HEK293 (cell line): ENCODE results near the gene ZDHHC1.

Experiments used
- CTCF ChIA-PET: fragments of 350-600 bp; formaldehyde crosslinking; extraction: SDS; loops from one replicate; lab custom pipeline; 2021; ENCODE audit warnings: antibody characterized with exemption; lab: Yijun Ruan, JAX
- POLR2A ChIA-PET: fragments of 300-600 bp; formaldehyde crosslinking; extraction: SDS; loops from one replicate; lab custom pipeline; 2020; ENCODE audit warnings: antibody characterized with exemption, inconsistent platforms; lab: Yijun Ruan, JAX
- H3K27ac ChIP-seq: fragments of 200-500 bp; sonication (Bioruptor generic); 2 replicates; pipeline ENCODE4 v1.5.1; 2014; ENCODE audit warnings: low read depth, low read length, control low read depth, inconsistent platforms; ENCODE audit errors: extremely low read depth
- H3K36me3 ChIP-seq, 2 experiments: fragments of 200-500 bp in 1 of 2; sonication (Bioruptor generic) in 1 of 2; 1 replicate in 1 of 2; 2 replicates in 1 of 2; pipeline ENCODE4 v1.5.1; 2014 to 2017; ENCODE audit warnings: inconsistent platforms in 2 of 2, low read length in 2 of 2; ENCODE audit not compliant: control insufficient read depth in 2 of 2, insufficient read depth in 1 of 2
- H3K4me1 ChIP-seq: fragments of 200-500 bp; sonication (Bioruptor generic); 2 replicates; pipeline ENCODE4 v1.5.1; 2014; ENCODE audit warnings: mild to moderate bottlenecking, low read length, inconsistent platforms; ENCODE audit not compliant: control insufficient read depth, insufficient read depth
- H3K4me3 ChIP-seq: 2 replicates; pipeline ENCODE4 v1.5.1; 2011; ENCODE audit warnings: low read depth, mild to moderate bottlenecking, control low read depth, low read length, moderate library complexity
- H3K9me3 ChIP-seq: fragments of 200-500 bp; sonication (Bioruptor generic); 2 replicates; pipeline ENCODE4 v1.5.1; 2014; ENCODE audit warnings: low read depth, low read length, inconsistent platforms; ENCODE audit not compliant: control insufficient read depth, insufficient read depth
- KLF1 ChIP-seq: fragments of 450-650 bp; formaldehyde crosslinking; IDR thresholded peaks from 2 replicates; pipeline ENCODE4 v1.5.1; 2016; ENCODE audit warnings: missing biosample characterization, missing genetic modification characterization
- KLF8 ChIP-seq: fragments of 450-650 bp; formaldehyde crosslinking; IDR thresholded peaks from 2 replicates; pipeline ENCODE4 v1.5.1; 2016; ENCODE audit warnings: missing biosample characterization, missing genetic modification characterization
- MEIS1 ChIP-seq: sonication (generic); formaldehyde crosslinking; IDR thresholded peaks from 2 replicates; pipeline ENCODE4 v1.8.1; 2022; ENCODE audit warnings: missing genetic modification reagents, mild to moderate bottlenecking, borderline replicate concordance
- MYNN ChIP-seq: fragments of 450-650 bp; formaldehyde crosslinking; IDR thresholded peaks from 2 replicates; pipeline ENCODE4 v1.5.1; 2016; ENCODE audit warnings: missing biosample characterization, missing genetic modification characterization, borderline replicate concordance
- SCRT1 ChIP-seq: fragments of 450-650 bp; formaldehyde crosslinking; IDR thresholded peaks from 2 replicates; pipeline ENCODE4 v1.5.1; 2016; ENCODE audit warnings: missing biosample characterization, missing genetic modification characterization, borderline replicate concordance
- SP3 ChIP-seq: fragments of 450-650 bp; formaldehyde crosslinking; IDR thresholded peaks from 2 replicates; pipeline ENCODE4 v1.5.1; 2016; ENCODE audit warnings: missing biosample characterization, missing genetic modification characterization
- YY1 ChIP-seq: fragments of 450-650 bp; formaldehyde crosslinking; IDR thresholded peaks from 2 replicates; pipeline ENCODE4 v1.5.1; 2018; ENCODE audit warnings: missing biosample characterization, missing genetic modification characterization
- ZBTB20 ChIP-seq: fragments of 450-650 bp; formaldehyde crosslinking; IDR thresholded peaks from 2 replicates; pipeline ENCODE4 v1.5.1; 2016; ENCODE audit warnings: missing biosample characterization, missing genetic modification characterization
- ZFHX2 ChIP-seq: fragments of 450-650 bp; formaldehyde crosslinking; conservative IDR thresholded peaks from 2 replicates; pipeline ENCODE4 v1.5.1; 2016; ENCODE audit warnings: missing biosample characterization, missing genetic modification characterization
- ZNF24 ChIP-seq: fragments of 450-650 bp; formaldehyde crosslinking; IDR thresholded peaks from 2 replicates; pipeline ENCODE4 v1.5.1; 2016; ENCODE audit warnings: missing biosample characterization, missing genetic modification characterization
- ZNF335 ChIP-seq: fragments of 450-650 bp; formaldehyde crosslinking; conservative IDR thresholded peaks from 2 replicates; pipeline ENCODE4 v1.5.1; 2016; ENCODE audit warnings: missing biosample characterization, missing genetic modification characterization
- ZNF350 ChIP-seq: fragments of 450-650 bp; formaldehyde crosslinking; IDR thresholded peaks from 2 replicates; pipeline ENCODE4 v1.5.0; 2017; ENCODE audit warnings: missing biosample characterization, mild to moderate bottlenecking, missing genetic modification characterization
- ZNF521 ChIP-seq: fragments of 450-650 bp; formaldehyde crosslinking; IDR thresholded peaks from 2 replicates; pipeline ENCODE4 v1.5.1; 2017; ENCODE audit warnings: missing biosample characterization, mild to moderate bottlenecking, missing genetic modification characterization
- ZNF660 ChIP-seq: fragments of 450-650 bp; IDR thresholded peaks from 2 replicates; pipeline ENCODE4 v1.5.1; 2018; ENCODE audit warnings: missing biosample characterization, mild to moderate bottlenecking, missing genetic modification characterization
- ZNF707 ChIP-seq: fragments of 450-650 bp; formaldehyde crosslinking; IDR thresholded peaks from 2 replicates; pipeline ENCODE4 v1.5.1; 2016; ENCODE audit warnings: missing biosample characterization, missing genetic modification characterization
- ZNF777 ChIP-seq: fragments of 450-650 bp; formaldehyde crosslinking; IDR thresholded peaks from 2 replicates; pipeline ENCODE4 v1.5.1; 2017; ENCODE audit warnings: missing biosample characterization, missing genetic modification characterization, borderline replicate concordance
- TF ChIP-seq, protein P1 (sequence below): fragments of 450-650 bp; formaldehyde crosslinking; IDR thresholded peaks from 2 replicates; pipeline ENCODE4 v1.5.1; 2016; ENCODE audit warnings: missing biosample characterization, missing genetic modification characterization
- TF ChIP-seq, protein P2 (sequence below): fragments of 450-650 bp; formaldehyde crosslinking; IDR thresholded peaks from 2 replicates; pipeline ENCODE4 v1.5.1; 2016; ENCODE audit warnings: missing biosample characterization, missing genetic modification characterization
- TF ChIP-seq, protein P3 (sequence below): fragments of 450-650 bp; formaldehyde crosslinking; IDR thresholded peaks from 2 replicates; pipeline ENCODE4 v1.5.1; 2017; ENCODE audit warnings: missing biosample characterization, missing genetic modification characterization
- TF ChIP-seq, protein P4 (sequence below): fragments of 450-650 bp; formaldehyde crosslinking; IDR thresholded peaks from 2 replicates; pipeline ENCODE4 v1.5.1; 2016; ENCODE audit warnings: missing biosample characterization, missing genetic modification characterization
- TF ChIP-seq, protein P5 (sequence below): fragments of 450-650 bp; formaldehyde crosslinking; IDR thresholded peaks from 2 replicates; pipeline ENCODE4 v1.5.1; 2016; ENCODE audit warnings: missing biosample characterization, missing genetic modification characterization
- TF ChIP-seq, protein P6 (sequence below): fragments of 450-650 bp; formaldehyde crosslinking; IDR thresholded peaks from 2 replicates; pipeline ENCODE4 v1.5.1; 2016; ENCODE audit warnings: missing biosample characterization, missing genetic modification characterization

Gene ZDHHC1

DNA sequence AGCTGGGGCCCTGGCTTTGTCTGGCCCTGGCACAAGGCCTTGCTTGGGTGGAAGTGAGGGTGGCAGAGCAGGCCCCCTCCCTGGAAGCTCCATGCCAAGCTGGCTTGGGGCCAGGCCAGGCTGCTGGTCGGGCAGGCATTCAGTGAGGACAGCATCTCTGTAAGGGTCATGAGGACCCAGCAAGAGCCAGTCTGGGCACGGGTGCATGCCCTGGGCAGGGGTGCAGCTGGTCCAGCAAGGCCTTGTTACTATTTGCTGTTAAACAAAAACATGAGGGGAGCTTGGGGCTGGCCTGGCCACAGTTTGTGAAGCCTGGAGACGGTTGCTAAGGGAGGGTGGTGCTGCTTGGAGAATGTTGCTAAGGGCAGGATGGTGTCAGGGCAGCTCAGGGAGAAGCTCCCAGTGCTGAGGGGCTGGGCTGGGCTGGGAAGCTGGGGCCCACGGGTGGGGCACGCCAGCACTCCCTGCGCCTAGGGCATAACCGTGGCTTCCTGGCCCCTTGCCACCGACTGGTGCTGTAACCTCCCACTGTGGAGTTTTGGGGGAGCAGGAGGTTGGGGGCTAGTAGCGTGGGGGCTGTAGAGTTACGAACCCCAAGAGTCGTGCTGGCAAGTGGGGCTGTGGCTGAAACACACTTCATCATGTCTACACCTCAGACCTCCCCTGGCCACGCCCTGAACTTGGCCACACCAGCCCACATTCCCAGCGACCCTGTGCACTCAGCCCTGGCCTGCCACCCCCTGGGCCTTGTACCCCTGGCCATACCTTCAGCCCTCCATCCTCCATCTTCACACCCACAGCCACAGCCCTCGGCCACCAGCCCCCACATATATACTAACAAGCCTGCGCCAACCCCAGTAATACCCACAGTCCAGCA lies 24.6 kb downstream of the ZDHHC1 start:
- peaks cover 12% of the 10 kb centered on the region for H3K4me1 ChIP-seq
- no peak overlapping the region for H3K4me3 ChIP-seq
- no peaks in the 10 kb centered on the region for H3K36me3 ChIP-seq
- ChIA-PET CTCF (interaction anchor here (1.0 to 2.0 kb wide), 3 partner anchors 19 to 36 kb away, joined by 5 to 6 read pairs (median 5); no protein-coding TSS in a partner anchor), POLR2A (no interaction called here)
- H3K9me3 ChIP-seq: no peaks in the 10 kb centered on the region
- no peak overlapping the region for H3K27ac ChIP-seq
- TF ChIP-seq SP3 (tag by site-specific recombination) (no peak), ZNF335 (tag by site-specific recombination) (peak; percentile 23; the same call in 1 of the 2 replicates), MYNN (tag by site-specific recombination) (peak; percentile 57; the same call in 1 of the 2 replicates), ZNF660 (tag by site-specific recombination) (no peak), SCRT1 (tag by site-specific recombination) (no peak), ZFHX2 (0 out of 2 replicates have a peak, but pooled peaks have one; percentile 30), KLF8 (tag by site-specific recombination) (0 out of 2 replicates have a peak, but pooled peaks have one; percentile 17), KLF1 (tag by site-specific recombination) (peak; percentile 94)
- TF ChIP-seq, protein P1, sequence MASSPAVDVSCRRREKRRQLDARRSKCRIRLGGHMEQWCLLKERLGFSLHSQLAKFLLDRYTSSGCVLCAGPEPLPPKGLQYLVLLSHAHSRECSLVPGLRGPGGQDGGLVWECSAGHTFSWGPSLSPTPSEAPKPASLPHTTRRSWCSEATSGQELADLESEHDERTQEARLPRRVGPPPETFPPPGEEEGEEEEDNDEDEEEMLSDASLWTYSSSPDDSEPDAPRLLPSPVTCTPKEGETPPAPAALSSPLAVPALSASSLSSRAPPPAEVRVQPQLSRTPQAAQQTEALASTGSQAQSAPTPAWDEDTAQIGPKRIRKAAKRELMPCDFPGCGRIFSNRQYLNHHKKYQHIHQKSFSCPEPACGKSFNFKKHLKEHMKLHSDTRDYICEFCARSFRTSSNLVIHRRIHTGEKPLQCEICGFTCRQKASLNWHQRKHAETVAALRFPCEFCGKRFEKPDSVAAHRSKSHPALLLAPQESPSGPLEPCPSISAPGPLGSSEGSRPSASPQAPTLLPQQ (tag by site-specific recombination): peak; percentile 60; the same call in 1 of the 2 replicates
- TF ChIP-seq, protein P2, sequence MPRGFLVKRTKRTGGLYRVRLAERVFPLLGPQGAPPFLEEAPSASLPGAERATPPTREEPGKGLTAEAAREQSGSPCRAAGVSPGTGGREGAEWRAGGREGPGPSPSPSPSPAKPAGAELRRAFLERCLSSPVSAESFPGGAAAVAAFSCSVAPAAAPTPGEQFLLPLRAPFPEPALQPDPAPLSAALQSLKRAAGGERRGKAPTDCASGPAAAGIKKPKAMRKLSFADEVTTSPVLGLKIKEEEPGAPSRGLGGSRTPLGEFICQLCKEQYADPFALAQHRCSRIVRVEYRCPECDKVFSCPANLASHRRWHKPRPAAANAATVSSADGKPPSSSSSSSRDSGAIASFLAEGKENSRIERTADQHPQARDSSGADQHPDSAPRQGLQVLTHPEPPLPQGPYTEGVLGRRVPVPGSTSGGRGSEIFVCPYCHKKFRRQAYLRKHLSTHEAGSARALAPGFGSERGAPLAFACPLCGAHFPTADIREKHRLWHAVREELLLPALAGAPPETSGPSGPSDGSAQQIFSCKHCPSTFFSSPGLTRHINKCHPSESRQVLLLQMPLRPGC: no peak
- TF ChIP-seq, protein P3, sequence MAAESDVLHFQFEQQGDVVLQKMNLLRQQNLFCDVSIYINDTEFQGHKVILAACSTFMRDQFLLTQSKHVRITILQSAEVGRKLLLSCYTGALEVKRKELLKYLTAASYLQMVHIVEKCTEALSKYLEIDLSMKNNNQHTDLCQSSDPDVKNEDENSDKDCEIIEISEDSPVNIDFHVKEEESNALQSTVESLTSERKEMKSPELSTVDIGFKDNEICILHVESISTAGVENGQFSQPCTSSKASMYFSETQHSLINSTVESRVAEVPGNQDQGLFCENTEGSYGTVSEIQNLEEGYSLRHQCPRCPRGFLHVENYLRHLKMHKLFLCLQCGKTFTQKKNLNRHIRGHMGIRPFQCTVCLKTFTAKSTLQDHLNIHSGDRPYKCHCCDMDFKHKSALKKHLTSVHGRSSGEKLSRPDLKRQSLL (tag by site-specific recombination): no peak

DNA sequence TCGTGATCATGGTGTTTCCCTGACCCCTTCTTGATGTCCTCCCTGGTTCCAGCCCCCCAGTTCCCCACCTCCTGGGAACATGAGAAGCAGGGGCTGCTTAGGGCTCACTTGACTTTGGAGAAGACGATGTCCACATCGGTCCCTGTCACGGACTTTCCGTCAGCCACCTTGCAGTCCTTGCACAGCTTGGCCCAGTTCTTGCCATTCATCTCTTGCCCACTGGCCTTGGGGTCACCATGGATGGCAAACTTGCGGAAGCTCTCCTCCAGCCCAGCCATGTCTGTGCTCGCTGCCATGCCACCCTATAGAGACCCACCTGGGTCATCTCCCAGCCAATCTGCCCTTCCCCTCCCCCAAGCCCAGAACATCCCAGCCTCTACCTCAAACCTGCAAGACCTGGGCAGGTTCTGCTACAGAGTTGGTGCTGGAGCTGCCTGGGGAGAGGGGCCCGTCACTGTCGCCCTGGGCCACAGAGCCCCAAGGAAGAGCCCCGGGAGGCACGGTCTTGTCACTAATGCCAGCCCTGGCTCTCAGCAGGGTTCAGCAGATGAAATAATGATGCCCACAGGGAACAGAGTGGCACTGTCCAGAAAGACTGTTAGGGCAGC lies 25.4 kb downstream of the ZDHHC1 start:
- no peak overlapping the region for H3K27ac ChIP-seq
- peaks cover 7% of the 10 kb centered on the region for H3K4me1 ChIP-seq
- H3K9me3 ChIP-seq: no peaks in the 10 kb centered on the region
- ChIA-PET POLR2A (no interaction called here), CTCF (interaction anchor here (0.7 to 2.0 kb wide), 2 partner anchors 11 to 18 kb away, joined by 3 to 5 read pairs; no protein-coding TSS in a partner anchor)
- no peaks in the 10 kb centered on the region for H3K36me3 ChIP-seq
- no peak overlapping the region for H3K4me3 ChIP-seq
- TF ChIP-seq MEIS1 (no peak), YY1 (tag by site-specific recombination) (no peak), ZNF707 (tag by site-specific recombination) (no peak), ZNF777 (tag by site-specific recombination) (no peak), ZNF24 (tag by site-specific recombination) (no peak), ZNF350 (no peak), ZBTB20 (no peak), ZNF521 (tag by site-specific recombination) (no peak)
- TF ChIP-seq, protein P4, sequence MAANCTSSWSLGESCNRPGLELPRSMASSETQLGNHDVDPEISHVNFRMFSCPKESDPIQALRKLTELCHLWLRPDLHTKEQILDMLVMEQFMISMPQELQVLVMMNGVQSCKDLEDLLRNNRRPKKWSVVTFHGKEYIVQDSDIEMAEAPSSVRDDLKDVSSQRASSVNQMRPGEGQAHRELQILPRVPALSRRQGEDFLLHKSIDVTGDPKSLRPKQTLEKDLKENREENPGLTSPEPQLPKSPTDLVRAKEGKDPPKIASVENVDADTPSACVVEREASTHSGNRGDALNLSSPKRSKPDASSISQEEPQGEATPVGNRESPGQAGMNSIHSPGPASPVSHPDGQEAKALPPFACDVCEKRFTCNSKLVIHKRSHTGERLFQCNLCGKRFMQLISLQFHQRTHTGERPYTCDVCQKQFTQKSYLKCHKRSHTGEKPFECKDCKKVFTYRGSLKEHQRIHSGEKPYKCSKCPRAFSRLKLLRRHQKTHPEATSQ: no peak
- TF ChIP-seq, protein P5, sequence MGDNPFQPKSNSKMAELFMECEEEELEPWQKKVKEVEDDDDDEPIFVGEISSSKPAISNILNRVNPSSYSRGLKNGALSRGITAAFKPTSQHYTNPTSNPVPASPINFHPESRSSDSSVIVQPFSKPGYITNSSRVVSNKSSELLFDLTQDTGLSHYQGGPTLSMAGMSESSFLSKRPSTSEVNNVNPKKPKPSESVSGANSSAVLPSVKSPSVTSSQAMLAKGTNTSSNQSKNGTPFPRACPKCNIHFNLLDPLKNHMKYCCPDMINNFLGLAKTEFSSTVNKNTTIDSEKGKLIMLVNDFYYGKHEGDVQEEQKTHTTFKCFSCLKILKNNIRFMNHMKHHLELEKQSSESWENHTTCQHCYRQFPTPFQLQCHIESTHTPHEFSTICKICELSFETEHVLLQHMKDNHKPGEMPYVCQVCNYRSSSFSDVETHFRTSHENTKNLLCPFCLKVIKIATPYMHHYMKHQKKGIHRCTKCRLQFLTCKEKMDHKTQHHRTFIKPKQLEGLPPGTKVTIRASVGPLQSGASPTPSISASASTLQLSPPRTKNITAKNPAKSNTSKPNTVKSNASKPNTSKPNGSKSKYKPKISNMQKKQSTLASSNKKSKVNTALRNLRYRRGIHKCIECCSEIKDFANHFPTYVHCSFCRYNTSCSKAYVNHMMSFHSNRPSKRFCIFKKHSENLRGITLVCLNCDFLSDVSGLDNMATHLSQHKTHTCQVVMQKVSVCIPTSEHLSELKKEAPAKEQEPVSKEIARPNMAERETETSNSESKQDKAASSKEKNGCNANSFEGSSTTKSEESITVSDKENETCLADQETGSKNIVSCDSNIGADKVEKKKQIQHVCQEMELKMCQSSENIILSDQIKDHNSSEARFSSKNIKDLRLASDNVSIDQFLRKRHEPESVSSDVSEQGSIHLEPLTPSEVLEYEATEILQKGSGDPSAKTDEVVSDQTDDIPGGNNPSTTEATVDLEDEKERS: no peak
- TF ChIP-seq, protein P6, sequence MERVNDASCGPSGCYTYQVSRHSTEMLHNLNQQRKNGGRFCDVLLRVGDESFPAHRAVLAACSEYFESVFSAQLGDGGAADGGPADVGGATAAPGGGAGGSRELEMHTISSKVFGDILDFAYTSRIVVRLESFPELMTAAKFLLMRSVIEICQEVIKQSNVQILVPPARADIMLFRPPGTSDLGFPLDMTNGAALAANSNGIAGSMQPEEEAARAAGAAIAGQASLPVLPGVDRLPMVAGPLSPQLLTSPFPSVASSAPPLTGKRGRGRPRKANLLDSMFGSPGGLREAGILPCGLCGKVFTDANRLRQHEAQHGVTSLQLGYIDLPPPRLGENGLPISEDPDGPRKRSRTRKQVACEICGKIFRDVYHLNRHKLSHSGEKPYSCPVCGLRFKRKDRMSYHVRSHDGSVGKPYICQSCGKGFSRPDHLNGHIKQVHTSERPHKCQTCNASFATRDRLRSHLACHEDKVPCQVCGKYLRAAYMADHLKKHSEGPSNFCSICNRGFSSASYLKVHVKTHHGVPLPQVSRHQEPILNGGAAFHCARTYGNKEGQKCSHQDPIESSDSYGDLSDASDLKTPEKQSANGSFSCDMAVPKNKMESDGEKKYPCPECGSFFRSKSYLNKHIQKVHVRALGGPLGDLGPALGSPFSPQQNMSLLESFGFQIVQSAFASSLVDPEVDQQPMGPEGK (tag by site-specific recombination): no peak
